GM21619 (cell line): ENCODE results near the gene ZNF582.

ENCODE experiments used
- ATAC-seq: cut with Tn5 transposase; IDR thresholded peaks from one replicate; pipeline ENCODE4 v1.9.1; 2021; ENCODE audit not compliant: unreplicated experiment

ZNF582 gene

DNA sequence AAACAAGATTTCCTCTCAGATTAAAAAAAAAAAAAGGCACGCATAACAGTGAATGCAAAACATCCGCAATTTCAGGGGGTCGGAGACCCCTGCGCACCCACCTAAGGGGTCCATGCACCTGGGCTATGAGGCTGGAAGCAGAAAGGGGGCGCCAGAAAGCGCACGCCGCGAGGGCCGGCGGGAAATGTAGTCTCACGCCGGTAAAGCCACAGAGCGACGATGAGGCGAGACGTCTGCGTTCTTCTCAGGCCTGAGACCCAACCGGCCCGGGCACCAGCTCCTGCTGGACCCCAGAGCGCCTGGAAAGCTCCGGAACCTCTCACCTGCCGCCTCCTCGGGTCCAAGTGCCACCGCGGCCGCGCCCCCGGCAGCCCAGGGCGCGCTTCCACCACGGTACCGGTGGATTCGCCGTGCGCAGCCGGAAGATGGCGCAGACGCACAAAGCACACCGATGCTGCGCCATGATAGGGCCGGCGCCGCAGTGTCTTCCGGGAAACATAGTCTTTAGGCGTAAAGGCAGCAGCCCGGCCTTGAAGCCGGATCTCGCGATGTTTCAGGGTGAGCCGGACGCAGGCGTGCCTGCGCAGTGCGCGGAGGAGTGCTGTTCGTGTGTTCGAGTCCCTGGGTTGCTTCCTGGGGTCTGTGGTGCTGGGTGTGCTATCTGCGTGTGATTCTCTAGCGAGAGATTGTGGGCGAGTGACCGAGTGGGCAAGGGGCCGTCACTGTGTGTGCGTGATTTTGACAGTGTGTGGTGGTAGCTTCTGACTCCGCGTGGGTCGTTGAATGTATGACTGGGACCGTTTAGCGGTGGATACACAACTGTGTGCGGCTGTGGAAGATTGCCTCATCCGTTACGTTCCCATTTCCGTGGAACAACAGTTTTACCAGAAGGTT is at the start of gene ZNF582:
ZNF582 (minus strand) TSS at position 416 of the 894 bp plus-strand sequence. CDS start 1,782 bp downstream, outside the sequence.
- peak; percentile 95 for ATAC-seq

DNA sequence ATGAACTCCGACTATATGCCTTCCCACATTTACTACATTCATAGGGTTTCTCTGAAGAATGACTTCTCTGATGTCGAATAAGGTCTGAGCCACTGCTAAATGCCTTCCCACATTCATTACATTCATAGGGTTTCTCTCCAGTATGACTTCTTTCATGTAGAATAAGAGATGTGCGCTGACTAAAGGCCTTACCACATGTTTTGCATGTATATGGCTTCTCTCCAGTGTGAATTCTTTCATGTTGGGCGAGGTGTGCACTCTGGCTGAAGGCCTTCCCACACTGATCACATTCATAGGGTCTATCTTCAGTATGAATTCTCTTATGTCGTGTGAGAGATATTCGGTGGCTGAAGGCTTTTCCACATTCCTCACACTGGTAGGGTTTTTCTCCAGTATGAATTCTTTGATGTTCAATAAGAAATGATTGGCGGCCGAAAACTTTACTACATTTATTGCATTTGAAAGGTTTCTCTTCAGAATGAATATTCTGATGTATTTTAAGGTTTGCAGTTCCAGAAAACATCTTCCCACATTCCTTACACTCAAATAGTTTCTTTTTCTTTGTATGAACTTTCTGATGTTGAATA is 48.0 kb upstream of the ZNF582 start:
- ATAC-seq, result no peak

DNA sequence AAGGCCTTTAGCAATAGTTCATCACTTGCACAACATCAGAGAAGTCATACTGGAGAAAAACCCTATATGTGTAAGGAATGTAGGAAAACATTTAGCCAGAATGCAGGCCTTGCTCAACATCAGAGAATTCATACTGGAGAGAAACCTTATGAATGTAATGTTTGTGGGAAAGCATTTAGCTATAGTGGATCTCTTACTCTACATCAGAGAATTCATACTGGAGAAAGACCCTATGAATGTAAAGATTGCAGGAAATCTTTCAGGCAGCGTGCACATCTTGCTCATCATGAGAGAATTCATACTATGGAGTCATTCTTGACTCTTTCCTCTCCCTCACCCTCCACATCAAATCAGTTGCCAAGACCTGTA is 30.6 kb upstream of the ZNF582 start:
- no peak for ATAC-seq

DNA sequence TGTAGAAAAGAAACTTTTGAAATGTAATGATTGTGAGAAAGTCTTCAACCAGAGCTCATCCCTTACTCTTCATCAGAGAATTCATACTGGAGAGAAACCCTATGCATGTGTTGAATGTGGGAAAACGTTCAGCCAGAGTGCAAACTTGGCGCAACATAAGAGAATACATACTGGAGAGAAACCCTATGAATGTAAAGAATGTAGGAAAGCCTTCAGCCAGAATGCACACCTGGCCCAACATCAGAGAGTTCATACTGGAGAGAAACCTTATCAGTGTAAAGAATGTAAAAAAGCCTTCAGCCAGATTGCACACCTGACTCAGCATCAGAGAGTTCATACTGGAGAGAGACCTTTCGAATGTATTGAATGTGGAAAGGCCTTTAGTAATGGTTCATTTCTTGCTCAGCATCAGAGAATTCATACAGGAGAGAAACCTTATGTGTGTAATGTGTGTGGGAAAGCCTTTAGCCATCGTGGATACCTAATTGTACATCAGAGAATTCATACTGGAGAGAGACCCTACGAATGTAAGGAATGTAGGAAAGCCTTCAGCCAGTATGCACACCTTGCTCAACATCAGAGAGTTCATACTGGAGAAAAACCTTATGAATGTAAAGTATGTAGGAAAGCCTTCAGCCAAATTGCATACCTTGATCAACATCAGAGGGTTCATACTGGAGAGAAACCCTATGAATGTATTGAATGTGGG is 30.1 kb upstream of the ZNF582 start:
- ATAC-seq, result no peak

DNA sequence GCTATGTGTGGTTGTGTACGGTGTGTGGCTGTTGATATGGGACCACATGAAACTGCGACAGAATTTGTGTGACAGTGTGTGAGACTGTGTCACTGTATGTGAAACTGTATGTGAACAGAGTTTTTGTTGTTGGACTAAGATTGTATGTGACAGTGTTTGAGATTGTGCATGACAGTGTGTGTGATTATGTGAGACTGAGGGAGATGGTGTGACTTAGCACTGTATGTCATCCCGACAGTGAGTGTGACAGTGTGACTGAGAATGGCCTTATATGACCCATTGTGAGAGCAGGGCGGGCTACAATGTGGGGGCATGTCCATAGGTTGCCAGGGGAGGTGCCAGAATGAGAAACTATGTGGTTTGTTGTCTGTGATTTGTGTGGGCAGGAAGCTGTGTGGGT is 11.7 kb upstream of the ZNF582 start:
- ATAC-seq, result no peak

DNA sequence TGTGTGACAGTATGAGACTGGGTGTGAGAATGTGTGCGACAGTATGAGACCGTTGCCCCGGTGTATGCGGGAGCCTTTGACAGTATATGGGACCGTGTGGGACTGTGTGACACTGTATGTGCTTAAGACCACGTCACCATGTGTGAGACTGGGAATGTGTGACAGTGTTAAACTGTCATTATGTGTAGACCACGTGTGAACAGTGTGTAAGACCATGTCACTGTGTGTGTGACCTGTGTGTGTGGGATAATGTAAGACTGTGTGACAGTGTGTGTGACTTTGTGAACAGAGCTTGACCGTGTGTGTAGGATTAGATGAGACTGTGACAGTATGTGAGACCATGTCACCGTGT is 11.3 kb upstream of the ZNF582 start:
- no peak for ATAC-seq

DNA sequence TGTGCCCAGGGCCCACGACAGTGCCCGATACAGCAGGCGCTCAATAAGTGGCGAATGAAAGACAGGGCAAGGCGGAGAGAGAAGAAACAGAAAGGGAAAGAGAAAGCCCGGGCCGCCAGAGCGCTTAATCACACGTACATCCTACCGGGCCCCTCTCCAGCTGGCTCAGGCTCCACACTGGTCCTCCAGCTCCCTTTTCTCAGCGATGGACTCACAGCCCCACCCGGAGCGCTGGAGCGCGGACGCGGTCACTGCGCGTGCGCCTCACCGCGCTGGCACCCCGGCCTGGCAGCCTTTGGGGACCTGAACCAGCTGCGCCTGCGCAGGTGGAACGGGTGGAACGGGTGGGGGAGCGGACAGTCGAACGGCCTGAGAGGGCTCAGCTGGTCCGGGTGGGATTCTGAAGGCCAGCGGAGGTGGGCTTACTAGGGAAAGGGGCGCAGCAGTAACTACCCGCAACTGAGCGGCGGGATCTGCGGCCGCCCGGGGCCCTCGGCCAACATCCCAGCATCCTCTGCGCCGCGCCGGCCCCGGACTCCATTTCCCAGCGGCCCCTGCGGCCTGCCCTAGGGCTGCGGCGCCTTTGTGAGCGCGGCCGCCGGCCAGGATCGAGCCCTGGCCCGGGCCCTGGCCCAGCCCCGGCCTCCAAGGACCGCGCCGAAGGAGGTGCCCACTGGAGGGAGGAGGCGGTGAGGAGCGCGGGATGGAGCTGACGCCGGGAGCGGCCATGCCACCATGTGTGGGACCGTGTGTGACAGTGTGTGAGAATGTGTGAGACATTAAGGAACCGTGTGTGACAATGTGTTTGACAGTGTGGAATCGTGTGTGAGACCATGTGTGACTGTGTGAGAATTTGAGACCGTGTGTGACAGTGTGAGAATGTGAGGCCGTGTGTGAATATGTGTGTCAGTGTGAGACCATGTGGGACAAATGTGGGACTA is 10.7 kb upstream of the ZNF582 start, which contains the start of gene ZNF583:
ZNF583 (plus strand) TSS at position 569 of the 941 bp plus-strand sequence. CDS start 2,783 bp downstream, outside the sequence.
- ATAC-seq, result peak; percentile 81

DNA sequence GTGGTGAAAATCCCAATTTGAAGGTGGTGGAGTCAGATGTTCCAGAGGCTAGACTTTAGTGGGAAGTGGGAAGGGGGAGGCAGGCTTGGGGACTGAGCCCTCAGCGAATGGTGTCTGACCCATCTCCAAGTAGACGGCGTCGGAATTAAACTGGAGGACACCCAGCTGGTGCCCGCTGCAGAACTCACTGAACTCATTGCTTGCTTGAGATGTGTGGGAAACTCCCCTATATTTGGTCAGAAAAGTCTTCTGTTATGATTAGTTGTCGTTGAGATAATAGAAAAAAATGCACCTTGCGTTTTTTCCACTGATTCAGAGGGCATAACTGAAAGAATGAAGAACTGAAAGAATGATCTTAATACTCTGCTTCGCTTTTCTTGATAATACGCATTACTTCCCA is 9.9 kb upstream of the ZNF582 start:
- ATAC-seq, result no peak

DNA sequence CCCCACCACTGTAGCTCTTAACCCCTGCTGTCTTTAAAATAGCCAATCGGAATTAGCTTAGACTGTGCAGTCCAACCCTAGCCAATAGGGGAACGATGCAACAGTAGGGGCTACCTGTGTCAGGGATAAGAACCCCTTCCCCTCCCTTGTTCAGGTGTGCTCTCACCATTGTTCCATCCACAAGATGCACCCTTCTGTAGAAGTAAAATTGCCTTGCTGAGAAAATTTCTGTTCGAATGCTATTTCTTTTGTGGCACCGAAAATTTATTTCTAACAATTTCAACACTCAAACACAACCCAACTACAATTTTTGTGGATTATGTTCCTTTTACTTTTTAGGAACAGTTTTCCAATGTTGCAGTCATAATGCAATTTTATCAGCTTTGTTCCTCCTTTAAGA is 7.2 kb upstream of the ZNF582 start:
- ATAC-seq, result no peak

DNA sequence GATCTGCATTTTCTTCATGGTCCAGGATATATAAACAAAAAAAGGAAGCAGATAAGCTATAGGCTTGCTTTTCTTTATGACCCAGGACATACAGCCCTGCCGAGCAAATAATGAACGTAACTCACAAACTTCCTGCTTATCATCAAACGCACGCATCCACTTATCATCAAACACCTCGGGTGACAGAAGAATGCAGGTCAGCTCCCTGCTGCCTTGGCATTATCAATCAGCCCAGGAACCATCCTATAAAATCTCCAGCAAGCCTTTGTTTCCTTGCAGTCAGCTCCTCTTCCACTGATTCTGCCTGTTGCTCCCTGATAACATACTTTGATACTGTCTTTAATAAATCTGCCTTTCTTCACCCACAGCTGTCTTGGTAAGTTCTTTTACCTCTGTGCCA is 5.5 kb upstream of the ZNF582 start:
- ATAC-seq, result no peak

DNA sequence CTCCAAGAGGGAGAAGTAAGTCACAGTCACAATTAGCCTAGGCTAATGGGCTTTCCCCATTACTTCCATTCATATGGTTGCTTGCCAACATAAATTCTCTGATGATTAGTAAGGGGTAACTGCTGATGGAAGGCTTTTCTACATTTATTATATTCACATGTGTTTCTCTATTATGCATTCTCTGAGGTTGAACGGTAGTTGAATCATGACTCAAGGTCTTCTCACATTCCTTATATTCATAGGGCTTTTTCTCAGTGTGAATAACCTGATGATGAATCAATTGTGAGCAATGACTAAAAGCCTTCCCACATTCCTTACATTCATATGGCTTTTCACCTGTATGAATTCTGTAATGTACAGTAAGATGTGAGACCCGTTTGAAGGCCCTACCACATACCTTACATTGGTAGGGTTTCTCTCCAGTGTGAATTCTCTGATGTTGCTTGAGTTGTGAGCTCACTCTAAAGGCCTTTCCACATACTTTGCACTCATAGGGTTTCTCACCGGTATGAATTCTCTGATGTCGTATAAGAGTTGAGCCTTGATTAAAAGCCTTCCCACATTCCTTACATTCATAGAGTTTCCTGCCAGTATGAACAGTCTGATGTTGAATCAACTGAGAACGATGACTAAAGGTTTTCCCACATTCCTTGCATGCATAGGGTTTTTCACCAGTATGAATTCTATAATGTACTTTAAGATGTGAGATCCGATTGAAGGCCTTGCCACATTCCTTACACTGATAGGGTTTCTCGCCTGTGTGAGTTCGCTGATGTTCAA is 9.3 kb downstream of the ZNF582 start:
- no peak for ATAC-seq

DNA sequence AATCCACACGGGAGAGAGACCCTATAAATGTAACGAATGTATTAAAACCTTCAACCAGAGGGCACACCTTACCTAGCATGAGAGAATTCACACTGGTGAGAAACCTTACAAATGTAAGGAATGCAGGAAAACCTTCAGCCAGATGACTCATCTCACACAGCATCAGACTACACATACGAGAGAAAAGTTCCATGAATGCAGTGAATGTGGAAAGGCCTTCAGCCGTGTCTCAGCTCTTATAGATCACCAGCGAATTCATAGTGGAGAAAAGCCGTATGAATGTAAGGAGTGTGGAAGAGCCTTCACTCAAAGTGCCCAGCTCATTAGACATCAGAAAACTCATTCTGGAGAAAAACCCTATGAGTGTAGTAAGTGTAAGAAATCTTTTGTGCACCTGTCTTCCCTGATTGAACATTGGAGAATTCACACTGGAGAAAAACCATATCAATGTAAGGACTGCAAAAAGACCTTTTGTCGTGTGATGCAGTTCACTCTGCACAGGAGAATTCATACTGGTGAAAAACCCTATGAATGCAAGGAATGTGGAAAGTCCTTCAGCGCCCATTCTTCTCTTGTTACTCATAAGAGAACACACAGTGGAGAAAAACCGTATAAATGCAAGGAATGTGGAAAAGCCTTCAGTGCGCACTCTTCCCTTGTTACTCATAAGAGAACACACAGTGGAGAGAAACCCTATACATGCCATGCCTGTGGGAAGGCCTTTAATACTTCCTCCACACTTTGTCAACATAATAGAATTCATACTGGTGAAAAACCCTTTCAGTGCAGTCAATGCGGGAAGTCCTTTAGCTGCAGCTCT is 16.0 kb downstream of the ZNF582 start:
- no peak for ATAC-seq

DNA sequence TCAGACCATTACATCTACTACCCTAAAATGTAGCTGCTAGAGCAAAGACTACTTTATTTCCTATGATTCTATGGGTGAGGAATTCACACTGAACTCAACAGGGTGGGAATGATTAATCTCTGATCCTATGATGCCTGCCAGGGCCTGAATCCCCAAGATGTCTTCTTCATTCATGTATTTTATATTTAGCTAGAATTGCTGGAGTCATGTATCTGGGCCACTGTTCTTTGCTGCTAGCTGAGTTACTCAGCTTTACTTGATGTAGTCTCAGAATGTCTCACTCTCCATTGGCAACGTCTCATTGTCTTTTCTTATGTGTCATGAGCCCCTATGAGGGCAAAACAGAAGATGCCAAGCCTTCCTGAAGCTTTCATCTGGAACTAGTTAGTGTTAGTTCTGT is 21.1 kb downstream of the ZNF582 start:
- ATAC-seq, result no peak

DNA sequence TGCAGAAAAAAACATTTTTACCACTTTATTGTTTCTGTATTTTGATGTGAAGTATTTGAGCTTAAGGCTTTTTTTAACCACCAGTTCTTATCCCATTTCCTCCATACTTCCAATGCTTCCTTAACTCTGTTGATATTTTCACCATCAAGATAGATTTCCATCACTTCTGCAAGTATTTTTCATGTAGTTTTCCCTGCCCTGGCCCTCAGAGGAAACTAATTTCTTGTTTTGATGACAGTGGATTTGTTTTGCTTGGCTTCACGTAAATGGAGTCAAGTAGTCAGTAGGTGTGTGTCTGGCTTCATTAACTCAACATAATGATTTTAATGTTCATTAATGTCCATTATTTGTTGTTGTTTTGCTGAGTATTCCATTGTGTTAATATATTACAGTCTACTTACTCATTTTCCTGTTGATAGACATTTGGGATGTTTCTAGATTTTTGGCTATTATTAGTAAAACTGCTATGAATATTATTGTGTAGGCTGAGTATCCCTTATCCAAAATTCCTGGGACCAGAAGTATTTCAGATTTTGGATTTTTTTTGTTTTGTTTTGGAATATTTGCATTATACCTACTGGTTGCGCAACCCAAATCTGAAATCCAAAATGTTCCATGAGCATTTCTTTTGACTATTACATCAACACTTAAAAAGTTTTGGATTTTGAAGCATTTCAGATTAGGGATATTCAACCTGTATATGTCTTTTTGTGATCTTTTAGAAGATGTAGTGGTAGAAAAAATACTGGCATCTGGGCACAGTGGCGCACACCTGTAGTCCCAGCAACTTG is 23.3 kb downstream of the ZNF582 start:
- ATAC-seq, result no peak

DNA sequence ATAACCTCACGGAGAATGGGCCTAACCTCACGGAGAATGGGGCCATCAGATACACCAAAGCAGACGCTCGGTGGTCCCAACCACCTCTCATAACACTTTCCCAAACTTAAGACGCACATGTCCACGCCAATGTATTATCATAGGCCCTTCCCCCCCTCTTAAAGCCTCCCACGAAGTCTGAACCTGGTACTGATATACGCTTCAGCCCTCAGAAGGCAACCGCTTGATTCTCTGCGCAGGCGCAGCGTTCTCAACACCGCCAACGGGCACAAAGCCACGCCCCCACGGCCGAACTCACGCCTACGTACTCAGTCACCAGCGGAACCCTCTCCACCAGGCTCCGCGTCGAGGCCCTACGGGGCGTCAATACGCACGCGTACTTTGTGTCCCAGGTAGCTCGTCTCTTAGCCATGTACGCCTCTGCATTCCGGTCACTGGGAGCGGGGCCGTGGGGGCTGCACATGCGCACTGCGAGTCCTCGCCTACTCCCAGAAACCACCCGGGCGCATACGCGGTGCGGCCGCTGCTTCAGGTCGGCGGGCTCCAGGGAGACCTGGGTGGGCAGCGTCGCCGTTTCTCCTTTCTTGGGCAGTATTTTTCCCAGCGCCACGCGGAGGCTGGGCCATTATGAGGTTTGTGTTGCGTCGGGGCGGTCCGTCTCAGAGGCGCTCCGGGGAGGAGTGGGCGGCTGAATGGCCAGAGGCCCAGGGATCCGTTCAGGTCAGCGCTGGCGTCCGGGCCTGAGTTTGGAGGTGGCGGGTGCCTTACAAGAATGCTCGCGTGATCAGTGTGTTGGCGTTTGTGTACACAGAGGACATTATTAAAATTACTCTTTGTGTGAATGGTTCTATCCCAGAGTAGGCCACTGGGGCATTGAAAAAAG is 25.3 kb downstream of the ZNF582 start:
- ATAC-seq, result peak; percentile 79

DNA sequence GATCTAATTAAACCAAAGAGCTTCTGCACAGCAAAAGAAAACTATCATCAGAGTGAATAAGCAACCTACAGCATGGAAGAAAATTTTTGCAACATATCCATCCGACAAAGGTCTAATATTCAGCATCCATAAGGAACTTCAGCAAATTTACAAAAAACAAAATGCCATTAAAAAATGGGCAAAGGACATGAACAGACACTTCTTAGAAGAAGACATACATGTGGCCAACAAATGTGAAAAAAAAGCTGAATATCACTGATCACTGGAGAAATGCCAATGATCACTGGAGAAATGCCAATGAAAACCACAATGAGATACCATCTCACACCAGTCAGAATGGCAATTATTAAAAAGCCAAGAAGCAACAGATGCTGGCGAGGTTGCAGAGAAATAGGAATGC is 32.5 kb downstream of the ZNF582 start:
- ATAC-seq, result no peak

DNA sequence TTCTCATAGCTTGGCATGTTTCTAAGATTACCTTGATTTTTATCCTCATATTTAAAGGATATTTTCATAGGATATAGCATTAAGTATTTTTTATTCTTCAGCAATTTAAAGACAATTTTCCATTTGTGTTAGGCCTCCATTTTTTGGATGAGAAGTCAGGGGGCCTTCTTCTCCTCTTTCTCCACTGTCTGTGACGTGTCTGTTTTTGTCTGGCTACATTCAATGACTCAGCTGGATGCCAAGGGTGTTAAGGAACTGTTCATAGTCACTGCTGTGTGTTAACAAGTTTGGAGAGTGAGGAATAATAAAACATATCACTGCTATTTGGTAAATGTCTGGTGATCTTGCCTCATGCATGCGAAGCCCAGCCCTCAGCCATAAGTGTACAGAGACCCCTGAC is 36.4 kb downstream of the ZNF582 start:
- no peak for ATAC-seq
